ENCODE data around the gene TMEM125. TPM values are rescaled to one million over a fixed set of nuclear protein-coding genes. Genes with fewer than 3 reads are reported as not detected.

Gene TMEM125
- total and polyA plus RNA-seq, 10 of the 15 experiments (the other 5 are each of a cell fraction or from before 2014, with no cell fraction given), result 0.28 TPM; not detected in 9

DNA sequence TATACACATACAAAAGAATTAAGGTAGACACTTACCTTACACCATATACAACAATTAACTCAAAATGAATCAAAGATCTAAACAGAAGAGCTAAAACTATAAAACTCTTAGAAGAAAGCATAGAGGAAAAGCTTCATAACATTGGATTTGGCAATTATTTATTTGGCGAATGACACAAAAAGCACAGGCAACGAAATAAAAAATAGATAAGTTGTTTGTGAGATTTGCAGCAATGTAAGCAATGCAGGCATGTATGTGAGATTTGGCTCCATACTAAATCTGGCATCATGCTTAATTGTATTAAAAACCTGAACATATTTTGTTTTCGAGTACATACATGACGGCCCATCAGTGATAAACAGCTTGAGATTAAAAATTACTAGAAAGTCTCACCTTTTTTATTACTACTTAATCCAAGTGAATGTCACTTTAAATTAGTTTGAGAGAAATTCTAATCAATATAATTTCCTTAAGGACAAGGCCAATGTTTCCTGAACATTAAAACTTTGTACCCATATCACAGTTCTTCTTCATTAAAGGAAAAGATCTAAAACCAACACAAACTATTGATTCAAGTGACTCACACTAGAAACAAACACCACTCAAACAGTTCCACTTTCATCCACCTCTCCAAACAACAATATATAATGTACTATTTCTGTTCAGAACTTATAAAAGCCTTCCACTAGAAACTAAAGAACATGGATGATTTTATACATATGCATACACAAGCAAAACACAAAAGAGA lies 23.1 kb upstream of the TMEM125 start (continued):
- TF ChIP-seq FOXK2 (IDR thresholded peaks at IDR 0.05) (no peak), EED (IDR thresholded peaks at IDR 0.05; ENCODE audit: low read depth) (no peak), GATAD2B (conservative IDR thresholded peaks at IDR 0.05; ENCODE audit: low read depth) (no peak), ZBTB40 (IDR thresholded peaks at IDR 0.05; ENCODE audit: borderline replicate concordance) (no peak), RELA (IDR thresholded peaks at IDR 0.05; ENCODE audit: borderline replicate concordance, partially characterized antibody) (no peak), ZNF24 (IDR thresholded peaks at IDR 0.05) (no peak), RAD21 (IDR thresholded peaks at IDR 0.05; ENCODE audit: insufficient read depth, low read depth, low read length) (no peak), CREM (IDR thresholded peaks at IDR 0.05; ENCODE audit: low read depth) (no peak), BCL11A (IDR thresholded peaks at IDR 0.05; ENCODE audit: low read depth, low read length) (no peak)

All from GM12878 (cell line).